Brain microvascular endothelial cell (primary cell): ENCODE data around the gene PKD1L1.

Experiments
- DNase-seq: peaks from one replicate; pipeline ENCODE4 v3.0.0-alpha.2; 2020
- H3K27ac ChIP-seq: fragments of 250-450 bp; sonication (Bioruptor Pico); 2 replicates; pipeline ENCODE4 v1.5.1; 2020; ENCODE audit warnings: mild to moderate bottlenecking, moderate library complexity
- H3K27me3 ChIP-seq: fragments of 250-450 bp; sonication (Bioruptor Pico); replicated peaks from 2 replicates; pipeline ENCODE4 v1.5.1; 2020; ENCODE audit warnings: mild to moderate bottlenecking
- H3K36me3 ChIP-seq: fragments of 250-450 bp; sonication (Bioruptor Pico); replicated peaks from 2 replicates; pipeline ENCODE4 v1.5.1; 2020; ENCODE audit warnings: mild to moderate bottlenecking
- H3K4me3 ChIP-seq: 2 replicates; pipeline ENCODE4 v1.5.1; 2011; ENCODE audit warnings: low read depth, mild to moderate bottlenecking, control low read depth, low read length, moderate library complexity
- CTCF ChIP-seq: IDR thresholded peaks from 2 replicates; pipeline ENCODE4 v1.5.1; 2011; ENCODE audit warnings: low read depth, mild to moderate bottlenecking, moderate library complexity, low read length, control low read depth, inconsistent platforms; ENCODE audit errors: missing control alignments
- in situ Hi-C: cut with HindIII; loops from 2 replicates; pipeline ENCODE4 v1.10.0; 2017; ENCODE audit warnings: low sequenced_read_pairs, low pct_ligation_motif_present

PKD1L1 gene

GRCh38 chr7:47937065-47937687 lies 11.1 kb downstream of the PKD1L1 start:
- Histone ChIP-seq H3K4me3 (no peak overlapping the region), H3K36me3 (no peaks in the 10 kb centered on the region), H3K27ac (no peak overlapping the region), H3K27me3 (no peaks in the 10 kb centered on the region)
- DNase-seq: no peak
- TF ChIP-seq CTCF: no peak
- in situ Hi-C loops: no loop called here

DNA sequence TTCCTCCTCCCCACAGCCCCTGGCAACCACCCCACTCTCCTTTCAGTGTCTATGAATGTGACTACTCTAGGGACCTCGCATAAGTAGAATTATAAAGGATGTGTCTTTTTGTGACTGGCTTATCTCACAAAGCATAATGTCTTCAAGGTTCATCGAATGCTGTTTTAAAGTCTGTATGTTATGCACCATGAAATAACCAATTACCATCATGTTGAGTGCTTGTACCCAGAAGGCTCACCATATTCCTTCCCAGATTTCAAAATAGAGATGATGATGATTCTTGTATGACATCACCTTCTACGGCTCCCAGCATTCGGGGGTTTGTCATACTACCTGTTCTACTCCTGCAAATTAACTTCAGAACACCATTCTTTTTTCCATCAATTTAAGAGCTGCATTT lies 11.9 kb downstream of the PKD1L1 start:
- Histone ChIP-seq H3K36me3 (no peaks in the 10 kb centered on the region), H3K4me3 (no peak overlapping the region), H3K27me3 (no peaks in the 10 kb centered on the region), H3K27ac (no peak overlapping the region)
- in situ Hi-C loops: no loop called here
- no peak for DNase-seq
- TF ChIP-seq CTCF: no peak

DNA sequence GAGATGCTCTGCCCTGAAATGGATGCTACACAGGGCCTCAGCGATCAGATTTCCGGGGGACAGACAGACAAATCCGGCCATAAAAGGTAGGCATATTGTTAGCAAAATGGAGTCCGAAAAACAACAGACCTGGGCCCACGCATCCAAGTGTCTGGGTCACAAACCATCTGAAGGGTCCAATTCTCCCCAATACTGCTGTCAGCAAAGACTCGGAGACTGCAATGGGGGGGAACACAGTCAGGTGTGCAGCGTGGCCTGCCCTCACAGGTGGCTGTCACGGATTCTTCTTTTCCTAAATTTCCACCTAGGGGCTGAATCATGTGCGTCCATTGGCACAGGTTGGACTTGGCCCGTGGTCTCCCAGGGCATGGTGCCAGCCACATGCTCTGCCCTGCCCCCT lies 12.9 kb downstream of the PKD1L1 start:
- in situ Hi-C loops: no loop called here
- Histone ChIP-seq H3K27me3 (no peaks in the 10 kb centered on the region), H3K27ac (no peak overlapping the region), H3K36me3 (no peaks in the 10 kb centered on the region), H3K4me3 (no peak overlapping the region)
- TF ChIP-seq CTCF: no peak
- no peak for DNase-seq

- no peak overlapping the region for H3K27ac ChIP-seq
- no peak overlapping the region for H3K4me3 ChIP-seq
- H3K36me3 ChIP-seq: no peaks in the 10 kb centered on the region
- H3K27me3 ChIP-seq: no peaks in the 10 kb centered on the region
- DNase-seq: no peak
- no peak for TF ChIP-seq CTCF
- in situ Hi-C loops: no loop called here
Measured at GRCh38 chr7:47934831-47935230, 13.4 kb downstream of the PKD1L1 start.

DNA sequence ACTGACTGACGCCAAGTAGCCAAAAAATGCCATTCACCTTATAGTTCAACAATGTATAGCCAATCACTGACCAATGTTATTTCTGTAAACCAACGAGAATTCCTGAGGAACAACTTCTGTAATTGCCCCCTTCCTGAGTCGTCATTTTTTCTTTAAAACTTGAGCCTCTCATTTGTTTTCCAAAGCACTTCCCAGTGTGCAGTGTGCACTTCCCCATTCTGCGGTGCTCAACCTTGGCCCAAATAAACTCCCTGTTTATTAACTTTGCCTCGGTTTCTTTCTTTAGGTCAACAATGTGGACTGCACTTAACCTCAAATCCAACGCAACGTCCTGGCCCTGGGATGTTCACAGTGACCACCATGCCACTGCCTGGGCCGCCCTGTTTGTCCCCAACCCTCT lies 15.1 kb downstream of the PKD1L1 start:
- H3K36me3 ChIP-seq: no peaks in the 10 kb centered on the region
- TF ChIP-seq CTCF: no peak
- in situ Hi-C loops: no loop called here

GRCh38 chr7:47932466-47933037 lies 15.7 kb downstream of the PKD1L1 start:
- Histone ChIP-seq H3K27ac (no peak overlapping the region), H3K36me3 (no peaks in the 10 kb centered on the region), H3K27me3 (no peaks in the 10 kb centered on the region), H3K4me3 (no peak overlapping the region)
- no peak for DNase-seq
- no peak for TF ChIP-seq CTCF
- in situ Hi-C loops: no loop called here

More for the DNA sequence above, 15.1 kb downstream of the PKD1L1 start:
- Histone ChIP-seq H3K27me3 (no peaks in the 10 kb centered on the region), H3K27ac (no peak overlapping the region), H3K4me3 (no peak overlapping the region)
- DNase-seq: no peak
